ENCODE data around the gene QRICH1. TPM values are rescaled to one million over a fixed set of nuclear protein-coding genes. Genes with fewer than 3 reads are reported as not detected.
A peak's percentile ranks its signal among the peaks of the same experiment; 100 is the strongest.

The QRICH1 gene
- total and polyA plus RNA-seq, 2 of the 13 experiments (the other 11 are each of a cell fraction or from before 2014, with no cell fraction given), result 52.6 to 102 TPM

DNA sequence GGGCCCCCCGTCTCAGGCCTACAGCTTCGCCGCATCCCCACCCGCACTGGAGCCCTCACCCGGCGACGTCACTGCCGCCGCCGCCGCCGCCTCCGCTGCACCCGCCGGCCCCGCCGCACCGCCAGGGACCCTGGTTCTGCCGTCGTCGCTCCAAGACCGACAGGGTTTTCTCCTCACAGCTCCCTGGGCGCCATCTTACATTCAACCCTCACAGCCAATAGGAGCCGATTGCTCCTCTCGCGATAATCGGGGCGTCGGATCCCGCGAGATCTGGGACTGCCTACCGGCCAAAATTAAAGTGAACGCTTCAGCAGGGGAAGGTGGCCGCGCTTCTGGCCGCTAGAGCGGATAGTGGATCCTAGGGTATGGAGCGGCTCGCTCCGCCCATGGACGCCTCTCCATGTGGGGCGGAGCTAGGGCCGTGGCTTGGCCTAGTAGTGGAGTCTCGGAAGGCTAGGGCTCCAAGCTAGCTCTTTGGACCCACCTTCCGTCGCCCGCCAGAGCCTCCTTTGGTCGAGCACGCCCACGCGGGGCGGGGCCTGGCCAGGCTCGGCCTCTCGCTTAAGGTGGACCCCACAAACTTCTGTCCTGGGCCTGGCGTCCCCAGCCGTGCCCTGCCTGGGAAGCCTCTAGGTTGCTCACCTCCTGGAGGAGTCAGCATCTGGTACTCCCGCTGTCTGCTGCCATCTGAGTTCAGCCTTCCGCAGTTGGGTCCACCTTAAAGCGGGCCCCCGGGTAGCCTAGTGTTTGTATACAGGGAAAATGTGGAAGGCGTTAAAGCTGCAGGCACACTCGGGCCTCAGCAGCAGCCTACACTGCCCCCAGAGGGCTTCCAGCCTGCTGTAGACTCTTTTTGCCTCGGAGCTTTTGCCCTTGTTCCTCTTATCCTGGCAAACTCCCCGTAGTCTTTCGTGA lies at the start of gene QRICH1 (continued):
- TF ChIP-seq, protein P1, sequence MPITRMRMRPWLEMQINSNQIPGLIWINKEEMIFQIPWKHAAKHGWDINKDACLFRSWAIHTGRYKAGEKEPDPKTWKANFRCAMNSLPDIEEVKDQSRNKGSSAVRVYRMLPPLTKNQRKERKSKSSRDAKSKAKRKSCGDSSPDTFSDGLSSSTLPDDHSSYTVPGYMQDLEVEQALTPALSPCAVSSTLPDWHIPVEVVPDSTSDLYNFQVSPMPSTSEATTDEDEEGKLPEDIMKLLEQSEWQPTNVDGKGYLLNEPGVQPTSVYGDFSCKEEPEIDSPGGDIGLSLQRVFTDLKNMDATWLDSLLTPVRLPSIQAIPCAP (CRISPR knock-in tag; IDR thresholded peaks at IDR 0.05; ENCODE audit: low read depth), result no peak
- TF ChIP-seq, protein P2, sequence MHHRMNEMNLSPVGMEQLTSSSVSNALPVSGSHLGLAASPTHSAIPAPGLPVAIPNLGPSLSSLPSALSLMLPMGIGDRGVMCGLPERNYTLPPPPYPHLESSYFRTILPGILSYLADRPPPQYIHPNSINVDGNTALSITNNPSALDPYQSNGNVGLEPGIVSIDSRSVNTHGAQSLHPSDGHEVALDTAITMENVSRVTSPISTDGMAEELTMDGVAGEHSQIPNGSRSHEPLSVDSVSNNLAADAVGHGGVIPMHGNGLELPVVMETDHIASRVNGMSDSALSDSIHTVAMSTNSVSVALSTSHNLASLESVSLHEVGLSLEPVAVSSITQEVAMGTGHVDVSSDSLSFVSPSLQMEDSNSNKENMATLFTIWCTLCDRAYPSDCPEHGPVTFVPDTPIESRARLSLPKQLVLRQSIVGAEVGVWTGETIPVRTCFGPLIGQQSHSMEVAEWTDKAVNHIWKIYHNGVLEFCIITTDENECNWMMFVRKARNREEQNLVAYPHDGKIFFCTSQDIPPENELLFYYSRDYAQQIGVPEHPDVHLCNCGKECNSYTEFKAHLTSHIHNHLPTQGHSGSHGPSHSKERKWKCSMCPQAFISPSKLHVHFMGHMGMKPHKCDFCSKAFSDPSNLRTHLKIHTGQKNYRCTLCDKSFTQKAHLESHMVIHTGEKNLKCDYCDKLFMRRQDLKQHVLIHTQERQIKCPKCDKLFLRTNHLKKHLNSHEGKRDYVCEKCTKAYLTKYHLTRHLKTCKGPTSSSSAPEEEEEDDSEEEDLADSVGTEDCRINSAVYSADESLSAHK (CRISPR knock-in tag; IDR thresholded peaks at IDR 0.05; ENCODE audit: borderline replicate concordance), result 0 out of 2 replicates have a peak, but pooled peaks have one; percentile 24
- TF ChIP-seq PLRG1 (conservative IDR thresholded peaks at IDR 0.05) (no peak), CBX5 (CRISPR knock-in tag; IDR thresholded peaks at IDR 0.05; ENCODE audit: borderline replicate concordance) (peak; percentile 32), ZNF136 (CRISPR knock-in tag; IDR thresholded peaks at IDR 0.05; ENCODE audit: low read depth) (peak; percentile 68), RFX1 (IDR thresholded peaks at IDR 0.05) (no peak)
- TF ChIP-seq, protein P3, sequence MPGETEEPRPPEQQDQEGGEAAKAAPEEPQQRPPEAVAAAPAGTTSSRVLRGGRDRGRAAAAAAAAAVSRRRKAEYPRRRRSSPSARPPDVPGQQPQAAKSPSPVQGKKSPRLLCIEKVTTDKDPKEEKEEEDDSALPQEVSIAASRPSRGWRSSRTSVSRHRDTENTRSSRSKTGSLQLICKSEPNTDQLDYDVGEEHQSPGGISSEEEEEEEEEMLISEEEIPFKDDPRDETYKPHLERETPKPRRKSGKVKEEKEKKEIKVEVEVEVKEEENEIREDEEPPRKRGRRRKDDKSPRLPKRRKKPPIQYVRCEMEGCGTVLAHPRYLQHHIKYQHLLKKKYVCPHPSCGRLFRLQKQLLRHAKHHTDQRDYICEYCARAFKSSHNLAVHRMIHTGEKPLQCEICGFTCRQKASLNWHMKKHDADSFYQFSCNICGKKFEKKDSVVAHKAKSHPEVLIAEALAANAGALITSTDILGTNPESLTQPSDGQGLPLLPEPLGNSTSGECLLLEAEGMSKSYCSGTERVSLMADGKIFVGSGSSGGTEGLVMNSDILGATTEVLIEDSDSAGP (CRISPR knock-in tag; IDR thresholded peaks at IDR 0.05; ENCODE audit: borderline replicate concordance), result peak; percentile 100
- TF ChIP-seq, protein P4, sequence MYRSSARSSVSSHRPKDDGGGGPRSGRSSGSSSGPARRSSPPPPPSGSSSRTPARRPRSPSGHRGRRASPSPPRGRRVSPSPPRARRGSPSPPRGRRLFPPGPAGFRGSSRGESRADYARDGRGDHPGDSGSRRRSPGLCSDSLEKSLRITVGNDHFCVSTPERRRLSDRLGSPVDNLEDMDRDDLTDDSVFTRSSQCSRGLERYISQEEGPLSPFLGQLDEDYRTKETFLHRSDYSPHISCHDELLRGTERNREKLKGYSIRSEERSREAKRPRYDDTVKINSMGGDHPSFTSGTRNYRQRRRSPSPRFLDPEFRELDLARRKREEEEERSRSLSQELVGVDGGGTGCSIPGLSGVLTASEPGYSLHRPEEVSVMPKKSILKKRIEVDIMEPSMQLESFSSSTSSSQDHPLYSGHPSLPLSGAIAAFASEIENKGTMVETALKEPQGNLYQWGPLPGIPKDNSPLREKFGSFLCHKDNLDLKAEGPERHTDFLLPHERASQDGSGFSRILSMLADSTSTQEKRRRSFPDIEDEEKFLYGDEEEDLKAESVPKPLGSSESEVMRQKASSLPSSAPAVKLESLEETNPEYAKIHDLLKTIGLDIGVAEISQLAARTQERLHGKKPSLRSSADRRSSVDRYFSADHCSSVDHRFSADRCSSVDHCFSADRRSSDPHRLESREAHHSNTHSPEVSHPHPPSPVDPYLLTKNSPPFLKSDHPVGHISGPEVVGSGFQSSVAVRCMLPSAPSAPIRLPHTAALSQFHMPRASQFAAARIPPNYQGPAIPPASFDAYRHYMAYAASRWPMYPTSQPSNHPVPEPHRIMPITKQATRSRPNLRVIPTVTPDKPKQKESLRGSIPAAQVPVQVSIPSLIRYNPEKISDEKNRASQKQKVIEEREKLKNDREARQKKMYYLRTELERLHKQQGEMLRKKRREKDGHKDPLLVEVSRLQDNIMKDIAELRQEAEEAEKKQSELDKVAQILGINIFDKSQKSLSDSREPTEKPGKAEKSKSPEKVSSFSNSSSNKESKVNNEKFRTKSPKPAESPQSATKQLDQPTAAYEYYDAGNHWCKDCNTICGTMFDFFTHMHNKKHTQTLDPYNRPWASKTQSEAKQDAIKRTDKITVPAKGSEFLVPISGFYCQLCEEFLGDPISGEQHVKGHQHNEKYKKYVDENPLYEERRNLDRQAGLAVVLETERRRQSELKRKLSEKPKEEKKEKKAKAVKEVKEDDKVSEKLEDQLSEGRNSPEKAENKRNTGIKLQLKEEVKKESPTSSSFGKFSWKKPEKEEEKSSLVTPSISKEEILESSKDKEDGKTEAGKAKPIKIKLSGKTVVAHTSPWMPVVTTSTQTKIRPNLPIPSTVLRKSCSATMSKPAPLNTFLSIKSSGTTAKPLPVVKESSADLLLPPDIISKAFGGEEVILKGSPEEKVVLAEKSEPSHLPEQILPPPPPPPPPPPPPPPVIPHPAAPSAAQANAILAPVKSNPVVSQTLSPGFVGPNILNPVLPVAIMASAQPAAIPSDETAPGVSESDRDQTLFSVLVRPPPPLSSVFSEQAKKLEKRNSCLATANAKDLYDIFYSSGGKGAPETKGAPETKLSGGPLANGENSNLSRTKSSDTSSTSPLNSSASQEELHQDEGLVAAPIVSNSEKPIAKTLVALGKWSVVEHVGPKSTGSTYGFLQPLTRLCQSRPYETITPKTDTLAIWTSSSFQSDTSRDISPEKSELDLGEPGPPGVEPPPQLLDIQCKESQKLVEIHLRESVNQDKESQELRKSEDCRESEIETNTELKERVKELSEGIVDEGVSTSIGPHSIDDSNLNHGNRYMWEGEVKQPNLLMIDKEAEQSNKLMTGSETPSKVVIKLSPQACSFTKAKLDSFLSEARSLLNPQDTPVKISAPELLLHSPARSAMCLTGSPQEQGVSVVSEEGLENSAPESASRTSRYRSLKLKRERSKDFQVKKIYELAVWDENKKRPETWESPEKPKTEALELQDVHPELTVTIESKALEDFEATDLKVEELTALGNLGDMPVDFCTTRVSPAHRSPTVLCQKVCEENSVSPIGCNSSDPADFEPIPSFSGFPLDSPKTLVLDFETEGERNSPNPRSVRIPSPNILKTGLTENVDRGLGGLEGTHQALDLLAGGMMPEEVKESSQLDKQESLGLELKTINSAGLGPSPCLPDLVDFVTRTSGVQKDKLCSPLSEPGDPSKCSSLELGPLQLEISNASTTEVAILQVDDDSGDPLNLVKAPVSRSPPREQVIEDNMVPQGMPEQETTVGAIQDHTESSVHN (CRISPR knock-in tag; IDR thresholded peaks at IDR 0.05), result no peak

All from HepG2 (cell line).